ENCODE measurements around the gene TOP2B. TPM values are rescaled to one million over a fixed set of nuclear protein-coding genes. Genes with fewer than 3 reads are reported as not detected.

The TOP2B gene
- total RNA-seq, 1 donor from 2014 or later, result 104 TPM

GRCh38 chr3:25690768-25691533 lies 26.2 kb upstream of the TOP2B start:
- TF ChIP-seq, protein P1, sequence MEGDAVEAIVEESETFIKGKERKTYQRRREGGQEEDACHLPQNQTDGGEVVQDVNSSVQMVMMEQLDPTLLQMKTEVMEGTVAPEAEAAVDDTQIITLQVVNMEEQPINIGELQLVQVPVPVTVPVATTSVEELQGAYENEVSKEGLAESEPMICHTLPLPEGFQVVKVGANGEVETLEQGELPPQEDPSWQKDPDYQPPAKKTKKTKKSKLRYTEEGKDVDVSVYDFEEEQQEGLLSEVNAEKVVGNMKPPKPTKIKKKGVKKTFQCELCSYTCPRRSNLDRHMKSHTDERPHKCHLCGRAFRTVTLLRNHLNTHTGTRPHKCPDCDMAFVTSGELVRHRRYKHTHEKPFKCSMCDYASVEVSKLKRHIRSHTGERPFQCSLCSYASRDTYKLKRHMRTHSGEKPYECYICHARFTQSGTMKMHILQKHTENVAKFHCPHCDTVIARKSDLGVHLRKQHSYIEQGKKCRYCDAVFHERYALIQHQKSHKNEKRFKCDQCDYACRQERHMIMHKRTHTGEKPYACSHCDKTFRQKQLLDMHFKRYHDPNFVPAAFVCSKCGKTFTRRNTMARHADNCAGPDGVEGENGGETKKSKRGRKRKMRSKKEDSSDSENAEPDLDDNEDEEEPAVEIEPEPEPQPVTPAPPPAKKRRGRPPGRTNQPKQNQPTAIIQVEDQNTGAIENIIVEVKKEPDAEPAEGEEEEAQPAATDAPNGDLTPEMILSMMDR (IDR thresholded peaks at IDR 0.05; ENCODE audit: insufficient read depth, low read length, poor library complexity, severe bottlenecking), result no peak
- Histone ChIP-seq H3K27me3 (ENCODE audit: control insufficient read depth, insufficient read depth, low read length) (no peaks in the 10 kb centered on the region), H3K36me3 (ENCODE audit: control insufficient read depth, insufficient read depth, low read length) (no peaks in the 10 kb centered on the region), H3K4me3 (ENCODE audit: low read depth, low read length) (no peak overlapping the region)
- no peak for DNase-seq (ENCODE audit: low read depth)

DNA sequence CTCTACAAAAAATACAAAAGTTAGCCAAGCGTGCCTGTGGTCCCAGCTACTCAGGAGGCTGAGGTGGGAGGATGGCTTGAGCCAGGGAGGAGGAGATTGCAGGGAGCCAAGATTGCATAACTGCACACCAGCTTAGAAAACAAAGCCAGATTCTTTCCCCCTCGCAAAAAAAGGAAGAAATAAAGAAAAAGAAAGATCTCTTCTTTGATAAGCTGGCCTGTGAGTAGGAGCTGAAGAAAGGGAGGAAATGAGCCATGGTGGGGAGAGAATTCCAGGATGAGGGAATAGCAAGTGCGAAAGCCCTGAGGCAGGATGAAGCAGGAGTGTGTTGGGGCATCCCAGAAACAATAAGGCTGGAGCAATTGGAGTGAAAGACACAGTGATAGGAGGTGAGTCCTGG lies 24.5 kb upstream of the TOP2B start:
- no peak for DNase-seq (ENCODE audit: low read depth)

DNA sequence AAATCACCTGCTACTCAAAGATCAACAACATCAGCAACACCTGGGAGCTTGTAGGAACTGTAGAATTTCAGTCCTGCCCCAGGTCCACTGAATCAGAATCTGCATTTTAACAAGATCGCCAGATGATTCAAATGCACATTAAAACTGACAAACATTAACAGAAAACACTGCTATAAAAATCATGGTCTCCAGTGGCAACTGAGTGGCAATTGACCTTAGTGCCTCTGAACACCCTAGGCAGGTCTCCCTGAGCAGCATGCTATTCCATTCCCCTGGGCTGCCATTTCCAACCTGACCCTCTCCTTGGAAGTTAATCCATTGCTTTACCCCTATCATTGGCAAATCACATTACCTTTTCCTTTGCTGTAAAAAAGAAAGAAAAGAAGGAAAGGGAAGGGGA lies 23.0 kb upstream of the TOP2B start:
- TF ChIP-seq, protein P1 (IDR thresholded peaks at IDR 0.05; ENCODE audit: insufficient read depth, low read length, poor library complexity, severe bottlenecking), result no peak
- no peaks in the 10 kb centered on the region for H3K36me3 ChIP-seq (ENCODE audit: control insufficient read depth, insufficient read depth, low read length)
- no peak for DNase-seq (ENCODE audit: low read depth)
- H3K4me3 ChIP-seq (ENCODE audit: low read depth, low read length), result no peak overlapping the region
- H3K27me3 ChIP-seq (ENCODE audit: control insufficient read depth, insufficient read depth, low read length), result no peaks in the 10 kb centered on the region

More for the DNA sequence above, 24.5 kb upstream of the TOP2B start:
- Histone ChIP-seq H3K4me3 (ENCODE audit: low read depth, low read length) (no peak overlapping the region), H3K27me3 (ENCODE audit: control insufficient read depth, insufficient read depth, low read length) (no peaks in the 10 kb centered on the region), H3K36me3 (ENCODE audit: control insufficient read depth, insufficient read depth, low read length) (no peaks in the 10 kb centered on the region)
- TF ChIP-seq, protein P1 (IDR thresholded peaks at IDR 0.05; ENCODE audit: insufficient read depth, low read length, poor library complexity, severe bottlenecking), result no peak

DNA sequence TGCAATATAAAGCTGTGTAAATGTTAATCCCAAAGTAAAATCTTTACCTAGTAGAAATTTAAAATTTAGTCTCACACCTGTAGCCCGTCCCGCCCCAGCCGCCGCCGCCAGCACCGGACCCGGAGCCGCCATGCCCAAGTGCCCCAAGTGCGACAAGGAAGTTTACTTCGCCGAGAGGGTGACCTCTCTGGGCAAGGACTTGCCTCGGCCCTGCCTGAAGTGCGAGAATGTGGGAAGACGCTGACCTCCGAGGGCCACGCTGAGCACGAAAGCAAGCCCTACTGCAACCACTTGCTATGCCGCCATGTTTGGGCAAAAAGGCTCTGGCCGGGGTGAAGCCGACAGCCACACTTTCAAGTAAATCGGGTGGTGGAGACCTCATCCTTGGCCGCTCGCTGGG lies 22.1 kb upstream of the TOP2B start:
- H3K4me3 ChIP-seq (ENCODE audit: low read depth, low read length), result no peak overlapping the region
- DNase-seq (ENCODE audit: low read depth), result no peak
- H3K27me3 ChIP-seq (ENCODE audit: control insufficient read depth, insufficient read depth, low read length), result no peaks in the 10 kb centered on the region
- no peaks in the 10 kb centered on the region for H3K36me3 ChIP-seq (ENCODE audit: control insufficient read depth, insufficient read depth, low read length)
- TF ChIP-seq, protein P1 (IDR thresholded peaks at IDR 0.05; ENCODE audit: insufficient read depth, low read length, poor library complexity, severe bottlenecking), result no peak

DNA sequence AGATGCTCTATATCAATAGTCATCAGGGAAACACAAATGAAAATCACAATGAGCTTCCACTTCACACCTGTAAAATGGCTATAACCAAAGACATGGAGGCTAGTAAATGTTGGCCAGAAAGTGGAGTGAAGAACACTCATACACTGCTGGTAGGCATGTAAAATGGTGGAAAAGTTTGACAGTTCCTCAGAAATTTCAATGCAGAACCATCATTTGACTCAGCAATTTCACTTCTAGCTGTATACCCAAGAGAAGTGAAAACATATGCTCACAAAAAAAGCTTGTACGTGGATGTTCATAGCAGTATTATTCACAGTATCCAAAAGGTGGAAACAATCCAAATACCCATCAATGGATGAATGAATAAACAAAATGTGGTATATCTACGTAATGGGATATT lies 19.2 kb upstream of the TOP2B start:
- Histone ChIP-seq H3K27me3 (ENCODE audit: control insufficient read depth, insufficient read depth, low read length) (no peaks in the 10 kb centered on the region), H3K36me3 (ENCODE audit: control insufficient read depth, insufficient read depth, low read length) (no peaks in the 10 kb centered on the region), H3K4me3 (ENCODE audit: low read depth, low read length) (no peak overlapping the region)
- no peak for DNase-seq (ENCODE audit: low read depth)
- TF ChIP-seq, protein P1 (IDR thresholded peaks at IDR 0.05; ENCODE audit: insufficient read depth, low read length, poor library complexity, severe bottlenecking), result no peak

- no peak for DNase-seq (ENCODE audit: low read depth)
- Histone ChIP-seq H3K36me3 (ENCODE audit: control insufficient read depth, insufficient read depth, low read length) (no peaks in the 10 kb centered on the region), H3K27me3 (ENCODE audit: control insufficient read depth, insufficient read depth, low read length) (no peaks in the 10 kb centered on the region), H3K4me3 (ENCODE audit: low read depth, low read length) (no peak overlapping the region)
- TF ChIP-seq, protein P1 (IDR thresholded peaks at IDR 0.05; ENCODE audit: insufficient read depth, low read length, poor library complexity, severe bottlenecking), result no peak
Measured at GRCh38 chr3:25683410-25683809, 18.7 kb upstream of the TOP2B start.

Data from kidney epithelial cell (primary cell).